Esophagus squamous epithelium (tissue), 4 donors: Measurements from ENCODE around the gene SH3PXD2B.

Experiments used
- POLR2A ChIP-seq, 4 donors: fragments of 450-650 bp; IDR thresholded peaks; one replicate each; pipeline ENCODE4 v1.6.1; 2017; ENCODE audit warnings: antibody characterized with exemption in 4 of 4, mild to moderate bottlenecking in 4 of 4, moderate library complexity in 3 of 4
- TF ChIP-seq, protein P1 (sequence below), 6 experiments: fragments of 450-650 bp in 4 of 6; fragments of 200-600 bp in 2 of 6; sonication (generic) in 2 of 6; IDR thresholded peaks; one replicate each; pipeline ENCODE4 v1.5.1; 2016 to 2019; ENCODE audit warnings: antibody characterized with exemption in 6 of 6, mild to moderate bottlenecking in 4 of 6, moderate library complexity in 4 of 6

GRCh38 chr5:172502410-172502809, 48.1 kb upstream of the SH3PXD2B start:
- TF ChIP-seq, protein P1, sequence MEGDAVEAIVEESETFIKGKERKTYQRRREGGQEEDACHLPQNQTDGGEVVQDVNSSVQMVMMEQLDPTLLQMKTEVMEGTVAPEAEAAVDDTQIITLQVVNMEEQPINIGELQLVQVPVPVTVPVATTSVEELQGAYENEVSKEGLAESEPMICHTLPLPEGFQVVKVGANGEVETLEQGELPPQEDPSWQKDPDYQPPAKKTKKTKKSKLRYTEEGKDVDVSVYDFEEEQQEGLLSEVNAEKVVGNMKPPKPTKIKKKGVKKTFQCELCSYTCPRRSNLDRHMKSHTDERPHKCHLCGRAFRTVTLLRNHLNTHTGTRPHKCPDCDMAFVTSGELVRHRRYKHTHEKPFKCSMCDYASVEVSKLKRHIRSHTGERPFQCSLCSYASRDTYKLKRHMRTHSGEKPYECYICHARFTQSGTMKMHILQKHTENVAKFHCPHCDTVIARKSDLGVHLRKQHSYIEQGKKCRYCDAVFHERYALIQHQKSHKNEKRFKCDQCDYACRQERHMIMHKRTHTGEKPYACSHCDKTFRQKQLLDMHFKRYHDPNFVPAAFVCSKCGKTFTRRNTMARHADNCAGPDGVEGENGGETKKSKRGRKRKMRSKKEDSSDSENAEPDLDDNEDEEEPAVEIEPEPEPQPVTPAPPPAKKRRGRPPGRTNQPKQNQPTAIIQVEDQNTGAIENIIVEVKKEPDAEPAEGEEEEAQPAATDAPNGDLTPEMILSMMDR (IDR thresholded peaks at IDR 0.05): no peak
- TF ChIP-seq POLR2A (IDR thresholded peaks at IDR 0.05): no peak
